Measurements from ENCODE around the gene DNLZ. TPM values are rescaled to one million over a fixed set of nuclear protein-coding genes. Genes with fewer than 3 reads are reported as not detected.

Gene DNLZ
- total RNA-seq, 1 experiment from 2014 or later = 26.5 TPM

GRCh38 chr9:136316271-136316751 is 47.2 kb downstream of the DNLZ start:
- ATAC-seq (no peak), DNase-seq (ENCODE audit: low read depth, low spot score) (no peak)
- H3K9me3 ChIP-seq (ENCODE audit: control insufficient read depth, insufficient read depth, low read depth, low read length) = no peaks in the 10 kb centered on the region
- in situ Hi-C loops (cut with HindIII; ENCODE audit: low pct_unique_long_range_greater_than_20kb, low sequenced_read_pairs) (no loop called here), intact Hi-C loops (cut with micrococcal nuclease; ENCODE audit: unreplicated experiment) (no loop called here)
- ChIA-PET CTCF (no interaction called here), POLR2A (no interaction called here)
- no peak overlapping the region for H3K4me3 ChIP-seq (ENCODE audit: low read depth in 2 of 2, low read length in 2 of 2)
- no peak overlapping the region for H3K27ac ChIP-seq (ENCODE audit: low read length)
- BruUV-seq (replicated peaks) = no TSS peak
- H3K27me3 ChIP-seq (ENCODE audit: control insufficient read depth, insufficient read depth, low read length) = no peaks in the 10 kb centered on the region
- no peaks in the 10 kb centered on the region for H3K36me3 ChIP-seq (ENCODE audit: control insufficient read depth, insufficient read depth, low read length)
- TF ChIP-seq SIN3A (IDR thresholded peaks at IDR 0.05; ENCODE audit: borderline replicate concordance, insufficient read depth, low read depth, low read length) (no peak), CTCF (IDR thresholded peaks at IDR 0.05) (no peak), REST (IDR thresholded peaks at IDR 0.05; ENCODE audit: insufficient read depth in 1 of 2, low read depth in 2 of 2, low read length in 1 of 2) (no peak), TCF7L2 (IDR thresholded peaks at IDR 0.05; ENCODE audit: low read depth, low read length) (no peak), POLR2AphosphoS5 (IDR thresholded peaks at IDR 0.05; ENCODE audit: low read depth, low read length) (no peak)
- peaks cover 2% of the 10 kb centered on the region; the same call in 1 of the 2 replicates for H3K4me1 ChIP-seq (ENCODE audit: control insufficient read depth, insufficient read depth, low read length)

- BruUV-seq (replicated peaks) = no TSS peak
- intact Hi-C loops (cut with micrococcal nuclease; ENCODE audit: unreplicated experiment) (no loop called here), in situ Hi-C loops (cut with HindIII; ENCODE audit: low pct_unique_long_range_greater_than_20kb, low sequenced_read_pairs) (no loop called here)
- ATAC-seq = no peak
- ChIA-PET POLR2A (no interaction called here), CTCF (no interaction called here)
- peaks cover 4% of the 10 kb centered on the region; the same call in 1 of the 2 replicates for H3K4me1 ChIP-seq (ENCODE audit: control insufficient read depth, insufficient read depth, low read length)
- H3K27ac ChIP-seq (ENCODE audit: low read length) = no peak overlapping the region
- no peak for DNase-seq (ENCODE audit: low read depth, low spot score)
- no peaks in the 10 kb centered on the region for H3K36me3 ChIP-seq (ENCODE audit: control insufficient read depth, insufficient read depth, low read length)
- no peaks in the 10 kb centered on the region for H3K27me3 ChIP-seq (ENCODE audit: control insufficient read depth, insufficient read depth, low read length)
- H3K4me3 ChIP-seq (ENCODE audit: low read depth in 2 of 2, low read length in 2 of 2) = no peak overlapping the region
- no peak for TF ChIP-seq SIN3A (IDR thresholded peaks at IDR 0.05; ENCODE audit: borderline replicate concordance, insufficient read depth, low read depth, low read length)
- no peak for TF ChIP-seq CTCF (IDR thresholded peaks at IDR 0.05)
- no peak for TF ChIP-seq POLR2AphosphoS5 (IDR thresholded peaks at IDR 0.05; ENCODE audit: low read depth, low read length)
- no peak for TF ChIP-seq TCF7L2 (IDR thresholded peaks at IDR 0.05; ENCODE audit: low read depth, low read length)
- no peak for TF ChIP-seq REST (IDR thresholded peaks at IDR 0.05; ENCODE audit: insufficient read depth in 1 of 2, low read depth in 2 of 2, low read length in 1 of 2)
- no peaks in the 10 kb centered on the region for H3K9me3 ChIP-seq (ENCODE audit: control insufficient read depth, insufficient read depth, low read depth, low read length)
These were observed 48.6 kb downstream of the DNLZ start for GRCh38 chr9:136314944-136315343.
